Ascending aorta (tissue), 2 donors: ENCODE measurements around the gene IL3RA. TPM values are rescaled to one million over a fixed set of nuclear protein-coding genes. Genes with fewer than 3 reads are reported as not detected.
"Not testable (repeated sequence)": the region's sequence is repeated elsewhere in the genome, so short reads cannot be mapped to it uniquely, and the experiment has no call there.

ENCODE experiments used
- DNase-seq, 2 donors: peaks; one replicate each; pipeline ENCODE4 v3.0.0-alpha.2; 2019; ENCODE audit warnings: low spot score in 2 of 2
- H3K27ac ChIP-seq, 2 donors: fragments of 200-600 bp; sonication (generic); one replicate each; pipeline ENCODE4 v1.5.1; 2016 to 2017; ENCODE audit warnings: mild to moderate bottlenecking in 1 of 2
- H3K27me3 ChIP-seq: fragments of 200-600 bp; sonication (generic); one replicate; pipeline ENCODE4 v1.5.1; 2017
- H3K36me3 ChIP-seq, 2 donors: fragments of 200-600 bp; sonication (generic); one replicate each; pipeline ENCODE4 v1.5.1; 2016
- H3K4me1 ChIP-seq, 2 donors: fragments of 200-600 bp; sonication (generic); one replicate each; pipeline ENCODE4 v1.5.1; 2016 to 2017; ENCODE audit warnings: mild to moderate bottlenecking in 1 of 2
- H3K4me3 ChIP-seq, 2 donors: fragments of 200-600 bp; sonication (generic); one replicate each; pipeline ENCODE4 v1.5.1; 2016 to 2017; ENCODE audit warnings: mild to moderate bottlenecking in 1 of 2
- H3K9me3 ChIP-seq, 2 donors: fragments of 200-600 bp; sonication (generic); one replicate each; pipeline ENCODE4 v1.5.1; 2016
- CTCF ChIP-seq, 3 experiments: fragments of 200-600 bp in 2 of 3; fragments of 450-650 bp in 1 of 3; sonication (generic) in 2 of 3; IDR thresholded peaks; one replicate each; pipeline ENCODE4 v1.5.1; 2016 to 2019; ENCODE audit warnings: antibody characterized with exemption in 3 of 3, mild to moderate bottlenecking in 1 of 3, moderate library complexity in 1 of 3
- intact Hi-C: fragments of 100-400 bp; cut with DNase I; formaldehyde crosslinking; loops from one replicate; pipeline ENCODE4 v1.15.1; 2023
- total RNA-seq: library from RNA; depleted of rRNA; stranded (reverse); fragments of >200 nt; gene quantifications from one replicate; pipeline ENCODE4 v1.1.0, GENCODE V29; 2016

IL3RA gene
- total RNA-seq, 1 donor from 2014 or later: 71.9 TPM

- intact Hi-C loops: no loop called here
- H3K4me3 ChIP-seq: no peak overlapping the region
- no peak for TF ChIP-seq CTCF (IDR thresholded peaks at IDR 0.05)
- H3K4me1 ChIP-seq: no peaks in the 10 kb centered on the region
- H3K9me3 ChIP-seq: no peaks in the 10 kb centered on the region
- no peak overlapping the region for H3K27ac ChIP-seq
- no peaks in the 10 kb centered on the region for H3K27me3 ChIP-seq
- no peak for DNase-seq
- peaks cover 29 to 38% of the 10 kb centered on the region in 2 donors for H3K36me3 ChIP-seq
These were observed 64.3 kb downstream of the IL3RA start for GRCh38 chrX:1400742-1401471.

GRCh38 chrX:1401611-1402430 is 65.2 kb downstream of the IL3RA start:
- H3K4me3 ChIP-seq: no peak overlapping the region
- H3K27me3 ChIP-seq: no peaks in the 10 kb centered on the region
- TF ChIP-seq CTCF (IDR thresholded peaks at IDR 0.05): no peak
- no peak for DNase-seq
- H3K4me1 ChIP-seq: no peaks in the 10 kb centered on the region
- intact Hi-C loops: no loop called here
- no peak overlapping the region for H3K27ac ChIP-seq
- no peaks in the 10 kb centered on the region for H3K9me3 ChIP-seq
- H3K36me3 ChIP-seq: peaks cover 38 to 47% of the 10 kb centered on the region in 2 donors

GRCh38 chrX:1403228-1403627 is 66.6 kb downstream of the IL3RA start:
- DNase-seq: no peak
- no peaks in the 10 kb centered on the region for H3K9me3 ChIP-seq
- peaks cover 43 to 58% of the 10 kb centered on the region in 2 donors for H3K36me3 ChIP-seq

GRCh38 chrX:1403867-1404266 is 67.3 kb downstream of the IL3RA start:
- intact Hi-C loops: not testable (repeated sequence)

More at GRCh38 chrX:1403228-1403627, 66.6 kb downstream of the IL3RA start:
- no peaks in the 10 kb centered on the region for H3K27me3 ChIP-seq
- no peak overlapping the region for H3K4me3 ChIP-seq
- no peaks in the 10 kb centered on the region for H3K4me1 ChIP-seq
- intact Hi-C loops: no loop called here
- TF ChIP-seq CTCF (IDR thresholded peaks at IDR 0.05): no peak
- H3K27ac ChIP-seq: no peak overlapping the region

GRCh38 chrX:1405769-1406168 is 69.2 kb downstream of the IL3RA start:
- H3K27ac ChIP-seq, intact Hi-C loops, DNase-seq, H3K4me1 ChIP-seq, H3K27me3 ChIP-seq, H3K9me3 ChIP-seq, H3K4me3 ChIP-seq: not testable (repeated sequence)
- H3K36me3 ChIP-seq: peaks cover 43 to 58% of the 10 kb centered on the region in 2 donors

More at GRCh38 chrX:1403867-1404266, 67.3 kb downstream of the IL3RA start:
- not testable (repeated sequence) for H3K4me1 ChIP-seq, DNase-seq, H3K4me3 ChIP-seq, H3K27me3 ChIP-seq, H3K27ac ChIP-seq, H3K9me3 ChIP-seq
- H3K36me3 ChIP-seq: peaks cover 43 to 58% of the 10 kb centered on the region in 2 donors

- no peak for DNase-seq
- Histone ChIP-seq H3K36me3 (peaks cover 33 to 59% of the 10 kb centered on the region in 2 donors), H3K27me3 (no peaks in the 10 kb centered on the region), H3K27ac (no peak overlapping the region), H3K9me3 (no peaks in the 10 kb centered on the region), H3K4me1 (no peaks in the 10 kb centered on the region), H3K4me3 (no peak overlapping the region)
- TF ChIP-seq CTCF (IDR thresholded peaks at IDR 0.05): no peak
- intact Hi-C loops: no loop called here
These were observed 70.5 kb downstream of the IL3RA start for GRCh38 chrX:1407035-1407434.
